H1 (cell line): ENCODE data around the gene ATP13A3.

Experiments
- CBX5 ChIP-seq: fragments of 300-800, 300-1000 bp; sonication (generic); IDR thresholded peaks from 2 replicates; pipeline ENCODE4 v1.7.1; 2016; ENCODE audit warnings: antibody characterized with exemption, low read length, low read depth
- CEBPB ChIP-seq: IDR thresholded peaks from 2 replicates; pipeline ENCODE4 v1.6.1; 2012; ENCODE audit warnings: low read depth, low read length
- TF ChIP-seq, protein P1 (sequence below), 3 experiments: IDR thresholded peaks; 1 replicate in 2 of 3; 2 replicates in 1 of 3; pipeline versions ENCODE4 v1.5.1 to v1.6.1; 2011; ENCODE audit warnings: low read length in 3 of 3, mild to moderate bottlenecking in 3 of 3, inconsistent platforms in 2 of 3, low read depth in 1 of 3, moderate library complexity in 1 of 3; ENCODE audit not compliant: insufficient read depth in 1 of 3; ENCODE audit errors: control extremely low read depth in 1 of 3

GRCh38 chr3:194379231-194379630 is 107.6 kb downstream of the ATP13A3 start:
- no peak for TF ChIP-seq CBX5
- TF ChIP-seq CEBPB, result no peak
- TF ChIP-seq, protein P1, sequence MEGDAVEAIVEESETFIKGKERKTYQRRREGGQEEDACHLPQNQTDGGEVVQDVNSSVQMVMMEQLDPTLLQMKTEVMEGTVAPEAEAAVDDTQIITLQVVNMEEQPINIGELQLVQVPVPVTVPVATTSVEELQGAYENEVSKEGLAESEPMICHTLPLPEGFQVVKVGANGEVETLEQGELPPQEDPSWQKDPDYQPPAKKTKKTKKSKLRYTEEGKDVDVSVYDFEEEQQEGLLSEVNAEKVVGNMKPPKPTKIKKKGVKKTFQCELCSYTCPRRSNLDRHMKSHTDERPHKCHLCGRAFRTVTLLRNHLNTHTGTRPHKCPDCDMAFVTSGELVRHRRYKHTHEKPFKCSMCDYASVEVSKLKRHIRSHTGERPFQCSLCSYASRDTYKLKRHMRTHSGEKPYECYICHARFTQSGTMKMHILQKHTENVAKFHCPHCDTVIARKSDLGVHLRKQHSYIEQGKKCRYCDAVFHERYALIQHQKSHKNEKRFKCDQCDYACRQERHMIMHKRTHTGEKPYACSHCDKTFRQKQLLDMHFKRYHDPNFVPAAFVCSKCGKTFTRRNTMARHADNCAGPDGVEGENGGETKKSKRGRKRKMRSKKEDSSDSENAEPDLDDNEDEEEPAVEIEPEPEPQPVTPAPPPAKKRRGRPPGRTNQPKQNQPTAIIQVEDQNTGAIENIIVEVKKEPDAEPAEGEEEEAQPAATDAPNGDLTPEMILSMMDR (IDR thresholded peaks at IDR 0.05; ENCODE audit: control extremely low read depth in 1 of 3, insufficient read depth in 1 of 3, low read depth in 1 of 3, low read length in 3 of 3), result no peak
